ENCODE measurements around the gene RAC2.
"Not testable (repeated sequence)": the region's sequence is repeated elsewhere in the genome, so short reads cannot be mapped to it uniquely, and the experiment has no call there.

RAC2 gene

GRCh38 chr22:37235897-37236607 lies 8.0 kb downstream of the RAC2 start:
- H3K4me3 ChIP-seq (ENCODE audit: low read depth, low read length) = no peak overlapping the region

DNA sequence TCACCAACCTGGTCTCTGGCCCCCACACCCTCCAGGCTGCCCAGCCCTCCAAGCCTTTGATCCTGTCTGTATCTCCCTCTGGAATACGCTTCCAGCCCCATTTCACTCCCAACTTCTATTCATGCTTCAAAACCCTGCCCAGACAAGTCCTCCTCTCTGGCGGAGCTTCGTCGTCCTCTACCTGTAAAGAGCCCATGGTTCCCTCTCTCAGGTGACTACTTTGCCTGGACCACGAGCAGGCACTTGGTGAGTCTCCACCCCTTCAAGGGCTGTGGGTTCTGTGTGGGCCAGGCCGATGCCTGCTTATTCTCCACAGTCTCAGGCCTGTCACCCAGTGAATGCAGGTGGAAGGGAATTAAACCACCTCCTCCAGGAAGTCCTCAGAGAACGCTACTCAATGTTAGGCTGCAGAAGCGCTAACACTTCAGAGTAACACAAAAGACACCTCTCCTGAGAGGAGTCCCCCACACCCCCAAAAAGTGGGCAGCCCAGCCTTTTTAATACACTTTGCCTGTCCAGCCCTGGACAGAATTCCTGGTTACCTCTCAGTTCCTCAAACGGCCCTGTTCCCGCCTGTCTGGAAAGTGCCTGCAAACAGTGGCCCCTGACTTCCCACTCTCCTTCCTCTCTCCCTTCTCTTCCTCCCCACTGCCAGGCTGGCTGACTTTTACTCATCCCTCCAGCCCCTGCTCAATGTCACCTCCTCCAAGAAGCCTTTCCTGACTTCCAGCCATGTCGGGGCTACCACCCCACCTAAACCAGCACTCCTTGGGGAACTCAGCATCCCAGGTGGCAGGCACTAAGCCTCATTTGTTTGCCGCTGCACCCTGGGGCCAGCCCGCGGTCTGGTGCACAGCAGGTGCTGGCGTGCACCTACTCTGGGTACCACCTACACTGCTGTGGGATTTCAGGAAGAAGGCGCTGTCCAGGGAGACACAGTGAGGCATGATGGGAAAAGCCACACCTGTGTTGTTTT lies 9.0 kb downstream of the RAC2 start:
- no peak overlapping the region for H3K4me3 ChIP-seq (ENCODE audit: low read depth, low read length)

DNA sequence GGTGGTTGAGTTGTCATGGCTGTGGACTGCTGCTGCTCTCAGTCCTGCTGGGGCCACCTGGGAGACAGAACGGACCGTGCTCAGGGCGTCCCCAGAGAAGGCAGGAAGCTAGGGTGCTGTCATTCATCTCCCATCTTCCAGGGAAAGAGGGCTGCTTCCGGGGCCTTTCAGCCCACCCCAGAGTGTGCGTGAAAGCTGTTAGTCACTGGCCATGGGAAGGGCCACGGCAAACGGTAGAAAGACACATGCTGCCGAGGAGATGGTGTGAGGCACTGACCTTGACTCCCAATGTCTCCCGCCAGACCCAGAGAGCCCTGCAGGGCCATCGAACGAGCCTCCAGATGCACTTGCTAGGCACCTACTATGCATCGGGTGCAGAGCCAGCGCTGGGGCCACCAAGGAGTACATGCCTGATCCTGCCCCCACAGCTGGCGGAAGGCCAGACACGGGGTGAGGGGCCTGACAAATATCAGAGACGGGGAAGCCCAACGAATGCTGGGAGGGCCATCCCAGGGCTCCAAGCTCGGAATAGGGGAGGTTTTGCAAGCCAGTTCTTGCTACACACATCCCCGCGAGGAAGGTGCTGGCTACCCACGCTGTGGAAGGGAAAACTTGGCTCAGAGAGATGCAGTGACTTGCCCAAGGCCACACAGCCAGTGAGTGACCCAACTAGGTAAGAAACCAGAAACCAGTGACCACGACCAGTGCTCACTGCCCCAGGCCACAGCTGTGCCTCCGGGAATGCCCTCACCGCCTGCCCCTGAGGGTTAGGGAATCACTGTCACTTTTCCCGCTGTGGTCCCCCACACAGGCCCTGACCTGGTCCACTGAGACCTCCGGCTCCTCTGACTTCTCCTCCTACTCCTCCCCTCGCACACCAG lies 10.1 kb downstream of the RAC2 start:
- no peak overlapping the region for H3K4me3 ChIP-seq (ENCODE audit: low read depth, low read length)

DNA sequence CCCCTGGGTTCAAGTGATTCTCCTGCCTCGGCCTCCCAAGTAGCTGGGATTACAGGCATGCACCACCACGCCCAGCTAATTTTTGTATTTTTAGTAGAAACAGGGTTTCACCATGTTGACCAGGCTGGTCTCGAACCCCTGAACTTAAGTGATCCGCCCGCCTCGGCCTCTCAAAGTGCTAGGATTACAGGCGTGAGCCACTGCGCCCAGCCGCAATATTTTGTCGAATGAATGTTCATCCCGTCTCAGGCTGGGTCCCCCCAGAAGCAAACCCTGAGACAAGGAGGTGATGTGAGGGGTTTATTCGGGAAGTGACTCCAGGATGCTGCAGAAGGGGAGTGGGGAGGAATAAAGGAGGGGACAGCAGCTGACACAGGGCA lies 10.7 kb downstream of the RAC2 start:
- not testable (repeated sequence) for H3K4me3 ChIP-seq (ENCODE audit: low read depth, low read length)

- H3K4me3 ChIP-seq (ENCODE audit: low read depth, low read length) = no peak overlapping the region
Observed at GRCh38 chr22:37232140-37232998, 11.7 kb downstream of the RAC2 start.

GRCh38 chr22:37231406-37232139 lies 12.5 kb downstream of the RAC2 start:
- no peak overlapping the region for H3K4me3 ChIP-seq (ENCODE audit: low read depth, low read length)

DNA sequence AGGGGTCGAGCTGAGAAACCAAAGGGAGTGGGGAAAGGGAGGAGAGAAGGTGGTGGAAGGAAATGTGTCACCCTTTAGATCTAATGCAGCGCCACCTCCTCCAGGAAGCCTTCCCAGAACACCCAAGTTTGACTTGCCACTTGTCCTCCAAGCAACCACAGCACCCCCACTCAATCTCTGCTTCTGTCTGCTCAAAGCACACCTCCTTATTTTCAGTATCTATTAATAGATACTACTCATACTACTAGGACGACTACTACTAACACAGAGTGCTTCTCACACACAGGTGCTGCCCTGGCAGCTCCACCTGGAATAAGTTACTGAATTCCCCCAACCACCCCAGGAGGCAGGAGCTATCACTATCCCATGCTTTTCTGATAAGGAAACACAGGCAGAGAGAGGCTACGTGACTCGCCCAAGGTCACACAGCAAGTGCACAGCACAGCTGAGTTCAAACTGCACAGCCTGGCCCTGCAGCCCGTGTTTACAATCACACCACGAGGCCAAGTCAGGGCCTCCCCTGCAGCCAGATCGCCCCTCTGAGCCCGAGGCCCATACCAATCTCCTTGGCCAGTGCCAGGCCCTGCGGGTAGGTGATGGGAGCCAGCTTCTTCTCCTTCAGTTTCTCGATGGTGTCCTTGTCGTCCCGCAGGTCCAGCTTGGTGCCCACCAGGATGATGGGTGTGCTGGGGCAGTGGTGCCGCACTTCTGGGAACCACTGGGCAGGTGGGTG lies 13.2 kb downstream of the RAC2 start:
- no peak overlapping the region for H3K4me3 ChIP-seq (ENCODE audit: low read depth, low read length)

GRCh38 chr22:37229805-37230672 lies 14.0 kb downstream of the RAC2 start:
- H3K4me3 ChIP-seq (ENCODE audit: low read depth, low read length) = no peak overlapping the region

- H3K4me3 ChIP-seq (ENCODE audit: low read depth, low read length) = no peak overlapping the region
Observed at GRCh38 chr22:37229012-37229804, 14.9 kb downstream of the RAC2 start.

GRCh38 chr22:37228106-37229011 lies 15.7 kb downstream of the RAC2 start:
- no peak overlapping the region for H3K4me3 ChIP-seq (ENCODE audit: low read depth, low read length)

DNA sequence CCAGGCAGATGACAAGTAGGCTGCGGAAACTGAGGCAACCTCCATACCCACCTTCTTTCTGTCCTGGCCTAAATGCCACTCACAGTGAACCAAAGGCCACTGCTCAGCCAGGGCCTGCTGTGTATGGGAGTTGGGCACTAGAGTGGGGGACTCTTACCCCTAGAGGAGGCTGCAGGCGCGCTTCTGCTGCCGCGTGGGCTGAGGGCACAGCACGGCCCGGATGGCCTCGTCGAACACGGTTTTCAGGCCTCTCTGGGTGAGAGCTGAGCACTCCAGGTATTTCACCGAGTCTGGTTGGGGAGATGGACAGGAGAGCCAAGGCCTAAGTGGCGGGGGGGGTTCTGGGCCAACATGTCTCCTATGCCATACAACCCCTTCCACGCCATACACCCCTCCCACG lies 17.6 kb downstream of the RAC2 start:
- no peak overlapping the region for H3K4me3 ChIP-seq (ENCODE audit: low read depth, low read length)

DNA sequence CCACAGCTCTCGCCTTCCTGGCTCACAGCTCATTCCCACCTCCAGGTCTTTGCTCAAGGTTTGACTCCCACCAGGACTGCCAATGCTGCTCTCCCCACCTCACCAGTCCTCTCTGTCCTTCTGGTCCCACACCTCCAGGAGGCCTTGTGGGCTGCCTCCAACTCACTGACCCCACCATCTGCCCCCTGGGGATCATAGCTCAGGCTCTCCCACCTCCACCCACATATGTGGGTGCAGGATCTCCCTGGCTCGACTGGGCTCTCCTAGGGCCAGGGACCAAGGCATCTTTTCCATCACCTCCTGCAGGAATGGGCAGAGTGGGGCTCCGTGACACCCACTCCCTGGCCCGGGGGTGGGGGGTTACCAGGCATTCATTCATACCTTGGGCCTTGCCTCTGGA lies 18.0 kb downstream of the RAC2 start:
- no peak overlapping the region for H3K4me3 ChIP-seq (ENCODE audit: low read depth, low read length)

GRCh38 chr22:37225481-37225880 lies 18.6 kb downstream of the RAC2 start:
- H3K4me3 ChIP-seq (ENCODE audit: low read depth, low read length) = no peak overlapping the region

GRCh38 chr22:37224757-37225420 lies 19.2 kb downstream of the RAC2 start:
- no peak overlapping the region for H3K4me3 ChIP-seq (ENCODE audit: low read depth, low read length)

GRCh38 chr22:37223965-37224551 lies 20.0 kb downstream of the RAC2 start:
- H3K4me3 ChIP-seq (ENCODE audit: low read depth, low read length) = no peak overlapping the region

Data from iPS-11a (cell line).